GM12801 (cell line): Measurements from ENCODE around the gene C16orf96.

Source experiments
- CTCF ChIP-seq: IDR thresholded peaks from one replicate; pipeline ENCODE4 v1.5.1; 2011; ENCODE audit warnings: control low read depth; ENCODE audit not compliant: insufficient read length; ENCODE audit errors: extremely low read depth

C16orf96 gene

GRCh38 chr16:4612474-4612931 lies 56.4 kb downstream of the C16orf96 start:
- TF ChIP-seq CTCF = no peak

- no peak for TF ChIP-seq CTCF
Measured at GRCh38 chr16:4612977-4613635, 57.0 kb downstream of the C16orf96 start.

GRCh38 chr16:4613636-4614570 lies 57.8 kb downstream of the C16orf96 start:
- TF ChIP-seq CTCF = no peak

GRCh38 chr16:4614571-4615383 lies 58.6 kb downstream of the C16orf96 start, which contains the start of gene UBALD1:
TSS of gene UBALD1 (minus strand) at chr16:4614888. CDS start at chr16:4614797, 91 bp downstream.
- no peak for TF ChIP-seq CTCF

GRCh38 chr16:4615384-4616046 lies 59.4 kb downstream of the C16orf96 start:
- TF ChIP-seq CTCF = no peak

GRCh38 chr16:4616047-4616811 lies 60.1 kb downstream of the C16orf96 start:
- TF ChIP-seq CTCF = no peak
